Coronary artery (tissue), 2 donors: Measurements from ENCODE around the gene GOLGA6D.
A peak's percentile ranks its signal among the peaks of the same experiment; 100 is the strongest.
"Not testable (repeated sequence)": the region's sequence is repeated elsewhere in the genome, so short reads cannot be mapped to it uniquely, and the experiment has no call there.

ENCODE experiments used
- DNase-seq: peaks from one replicate; pipeline ENCODE4 v3.0.0-alpha.2; 2017; ENCODE audit warnings: low spot score
- H3K27ac ChIP-seq, 2 donors: fragments of 200-600 bp; sonication (generic); one replicate each; pipeline ENCODE4 v1.5.1; 2016 to 2019
- H3K4me3 ChIP-seq: fragments of 200-600 bp; sonication (generic); 2 replicates; pipeline ENCODE4 v1.5.1; 2016; ENCODE audit warnings: mild to moderate bottlenecking, moderate library complexity
- TF ChIP-seq, protein P1 (sequence below): fragments of 200-600 bp; sonication (generic); IDR thresholded peaks from one replicate; pipeline ENCODE4 v1.5.1; 2019; ENCODE audit warnings: antibody characterized with exemption

GOLGA6D gene

DNA sequence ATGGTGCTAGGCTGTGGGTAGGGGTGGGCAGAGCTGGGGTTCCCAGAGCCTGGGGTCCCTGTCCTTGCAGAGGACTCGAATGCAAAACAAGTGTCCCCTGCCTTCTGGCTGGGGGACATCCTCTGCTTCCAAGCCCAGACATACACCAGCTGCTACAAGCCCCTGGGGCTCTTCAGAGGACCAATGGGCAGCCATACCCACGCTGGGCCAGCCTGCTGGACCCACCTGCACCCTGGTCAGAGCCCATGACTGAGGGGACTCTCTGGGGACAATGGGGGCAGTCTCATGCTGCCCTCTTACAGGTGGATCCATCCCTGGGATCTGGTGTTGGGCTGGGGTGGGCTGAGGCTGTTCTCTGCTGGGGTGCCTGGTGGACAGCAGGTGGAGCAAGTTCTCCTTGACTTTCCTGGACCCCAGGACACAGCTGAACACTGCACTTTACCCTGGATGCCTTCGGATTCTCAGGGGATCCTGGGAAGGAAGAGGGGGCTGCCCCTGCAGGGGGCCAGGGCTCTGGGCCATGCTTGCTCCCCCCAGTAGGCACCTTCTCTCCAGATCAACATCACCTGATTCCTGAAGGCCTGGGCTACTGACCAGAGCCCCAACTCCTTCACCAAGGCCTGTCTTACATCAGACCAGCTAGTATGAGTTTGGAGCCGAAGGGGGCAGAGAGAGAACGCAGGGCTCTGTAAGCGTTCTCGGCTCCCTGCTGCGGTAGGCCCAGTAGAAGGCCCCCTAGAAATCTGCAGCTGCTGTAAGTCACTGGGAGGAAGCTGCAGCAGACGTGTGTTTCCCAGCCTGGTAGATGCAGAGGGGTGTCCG is 46.1 kb downstream of the GOLGA6D start:
- Histone ChIP-seq H3K27ac (no peak overlapping the region), H3K4me3 (no peak overlapping the region)
- TF ChIP-seq, protein P1, sequence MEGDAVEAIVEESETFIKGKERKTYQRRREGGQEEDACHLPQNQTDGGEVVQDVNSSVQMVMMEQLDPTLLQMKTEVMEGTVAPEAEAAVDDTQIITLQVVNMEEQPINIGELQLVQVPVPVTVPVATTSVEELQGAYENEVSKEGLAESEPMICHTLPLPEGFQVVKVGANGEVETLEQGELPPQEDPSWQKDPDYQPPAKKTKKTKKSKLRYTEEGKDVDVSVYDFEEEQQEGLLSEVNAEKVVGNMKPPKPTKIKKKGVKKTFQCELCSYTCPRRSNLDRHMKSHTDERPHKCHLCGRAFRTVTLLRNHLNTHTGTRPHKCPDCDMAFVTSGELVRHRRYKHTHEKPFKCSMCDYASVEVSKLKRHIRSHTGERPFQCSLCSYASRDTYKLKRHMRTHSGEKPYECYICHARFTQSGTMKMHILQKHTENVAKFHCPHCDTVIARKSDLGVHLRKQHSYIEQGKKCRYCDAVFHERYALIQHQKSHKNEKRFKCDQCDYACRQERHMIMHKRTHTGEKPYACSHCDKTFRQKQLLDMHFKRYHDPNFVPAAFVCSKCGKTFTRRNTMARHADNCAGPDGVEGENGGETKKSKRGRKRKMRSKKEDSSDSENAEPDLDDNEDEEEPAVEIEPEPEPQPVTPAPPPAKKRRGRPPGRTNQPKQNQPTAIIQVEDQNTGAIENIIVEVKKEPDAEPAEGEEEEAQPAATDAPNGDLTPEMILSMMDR, result no peak
- DNase-seq, result no peak

DNA sequence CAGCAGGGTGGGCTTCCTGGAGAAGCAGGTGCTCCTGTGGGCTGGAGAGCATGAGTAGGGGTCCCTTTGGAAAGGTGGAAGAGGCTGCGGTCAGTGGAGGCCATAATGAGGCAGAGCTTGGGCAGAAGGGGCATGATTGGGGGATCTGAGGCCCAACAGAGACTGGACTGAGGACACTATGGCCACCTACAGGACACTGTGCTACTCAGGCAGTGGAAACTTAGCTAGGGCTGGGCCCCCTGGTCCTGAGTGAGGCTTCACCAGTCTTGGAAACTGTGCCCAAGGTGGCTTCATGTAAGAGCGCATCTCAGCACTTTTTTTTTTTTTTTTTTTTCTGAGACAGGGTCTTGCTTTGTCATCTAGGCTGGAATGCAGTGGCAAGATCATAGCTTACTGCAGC is 46.9 kb downstream of the GOLGA6D start:
- TF ChIP-seq, protein P1, result no peak
- H3K27ac ChIP-seq, result no peak overlapping the region
- DNase-seq, result no peak
- no peak overlapping the region for H3K4me3 ChIP-seq

DNA sequence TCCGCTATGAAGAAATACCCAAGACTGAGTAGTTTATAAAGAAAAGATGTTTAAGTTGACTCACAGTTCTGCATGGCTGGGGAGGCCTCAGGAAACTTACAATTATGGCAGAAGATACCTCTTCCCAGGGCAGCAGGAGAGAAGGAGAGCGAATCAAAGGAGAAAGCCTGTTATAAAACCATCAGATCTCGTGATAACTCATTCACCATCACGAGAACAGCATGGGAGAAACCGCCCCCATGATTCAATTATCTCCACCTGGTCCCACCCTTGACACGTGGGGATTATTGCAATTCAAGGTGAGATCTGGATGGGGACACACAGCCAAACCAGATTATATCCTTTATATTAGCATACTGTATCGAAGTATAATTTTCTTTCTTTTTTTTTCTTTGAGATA is 49.5 kb downstream of the GOLGA6D start:
- DNase-seq, H3K27ac ChIP-seq, H3K4me3 ChIP-seq: not testable (repeated sequence)

DNA sequence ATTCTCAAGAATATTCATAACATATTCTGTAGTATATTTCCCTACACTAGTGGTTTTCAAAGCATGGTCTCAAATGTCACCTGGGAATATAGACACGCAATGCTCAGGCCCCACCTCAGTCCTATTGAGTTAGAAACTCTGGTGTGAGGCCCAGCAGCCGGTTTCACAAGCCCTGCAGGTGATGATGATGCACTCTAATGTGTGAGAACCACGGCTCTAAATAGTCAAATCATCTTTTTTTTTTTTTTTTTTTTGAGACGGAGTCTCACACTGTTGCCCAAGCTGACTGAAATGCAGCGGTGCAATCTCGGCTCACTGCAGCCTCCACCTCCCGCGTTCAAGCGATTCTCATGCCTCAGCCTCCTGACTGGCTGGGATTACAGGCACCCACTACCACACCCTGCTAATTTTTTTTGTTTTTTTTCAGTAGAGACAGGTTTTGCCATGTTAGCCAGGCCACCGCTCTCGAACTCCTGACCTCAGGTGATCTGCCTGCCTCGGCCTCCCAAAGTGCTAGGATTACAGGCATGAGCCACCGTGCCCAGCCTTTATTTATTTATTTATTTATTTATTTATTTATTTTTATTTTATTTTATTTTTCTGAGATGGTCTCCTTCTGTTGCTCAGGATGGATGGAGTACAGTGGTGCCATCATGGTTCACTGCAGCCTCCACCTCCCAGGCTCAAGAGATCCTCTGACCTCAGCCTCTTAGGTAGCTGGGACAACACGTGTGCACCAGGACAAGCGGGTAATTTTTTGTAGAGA is 51.2 kb downstream of the GOLGA6D start:
- not testable (repeated sequence) for DNase-seq, H3K27ac ChIP-seq

DNA sequence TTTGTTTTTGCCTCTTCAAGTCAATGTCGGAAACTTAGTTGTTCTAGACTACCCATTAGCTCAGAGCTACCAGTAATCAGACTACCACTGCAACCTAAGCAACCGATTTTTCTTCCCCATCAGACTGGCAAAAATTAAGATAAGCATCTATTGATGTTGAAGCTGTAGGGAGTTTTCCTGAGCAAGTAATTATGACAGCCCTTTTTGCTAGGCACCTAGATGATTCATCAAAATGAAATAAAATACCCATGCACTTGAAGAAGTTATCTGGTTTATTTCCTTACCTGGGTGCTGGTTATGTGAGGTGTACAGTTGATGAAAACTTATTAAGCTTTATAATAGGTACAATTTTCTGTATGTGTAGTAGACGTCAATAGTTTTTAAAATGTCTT is 52.7 kb downstream of the GOLGA6D start:
- DNase-seq, result no peak
- peak overlapping the region in 1 of 2 donors; percentile 79 for H3K27ac ChIP-seq

More for the DNA sequence above, 51.2 kb downstream of the GOLGA6D start:
- not testable (repeated sequence) for H3K4me3 ChIP-seq

DNA sequence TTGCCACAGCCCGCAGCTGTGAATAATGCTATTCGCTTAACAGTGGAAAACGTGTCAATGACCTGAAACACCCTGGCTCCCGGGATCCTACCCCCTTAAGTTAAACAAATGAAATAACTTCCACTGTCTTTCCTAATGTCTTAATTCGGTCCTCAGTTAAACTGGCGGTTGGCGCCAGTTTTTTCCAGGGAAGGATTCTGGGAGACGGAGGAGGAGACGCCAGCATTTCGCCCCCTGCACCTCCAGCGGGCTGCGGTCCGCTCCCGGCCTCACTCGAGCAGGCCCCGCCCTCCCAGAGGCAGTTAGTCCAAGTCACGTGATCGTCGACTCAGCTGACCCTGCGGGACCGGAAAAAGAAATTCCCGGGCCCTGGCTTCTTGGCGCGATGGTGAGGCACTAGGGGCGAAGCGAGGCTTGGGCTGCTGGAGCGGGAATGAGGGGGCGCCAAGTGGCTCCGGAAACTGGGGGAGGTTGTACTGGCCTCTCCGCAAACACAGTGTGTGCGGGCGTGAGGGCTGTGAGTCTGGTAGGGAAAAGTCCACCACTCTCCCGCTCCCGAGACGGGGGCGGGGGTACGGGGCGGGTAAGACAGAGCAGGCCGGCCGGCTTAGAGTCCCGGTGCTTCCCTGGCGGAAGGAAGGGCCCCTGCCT is 53.2 kb downstream of the GOLGA6D start, which contains the start of gene COMMD4:
Gene COMMD4, plus strand, starts transcription at position 359 of the 651 bp plus-strand sequence. Its CDS starts 27 bp downstream, at position 386.
- TF ChIP-seq, protein P1, result no peak
- H3K27ac ChIP-seq, result peak within 1 kb of the TSS; percentile 23 to 79
- DNase-seq, result peak; percentile 96
- peak within 1 kb of the TSS; percentile 96 for H3K4me3 ChIP-seq

More for the DNA sequence above, 52.7 kb downstream of the GOLGA6D start:
- TF ChIP-seq, protein P1, result no peak
- H3K4me3 ChIP-seq, result peak overlapping the region; percentile 96

DNA sequence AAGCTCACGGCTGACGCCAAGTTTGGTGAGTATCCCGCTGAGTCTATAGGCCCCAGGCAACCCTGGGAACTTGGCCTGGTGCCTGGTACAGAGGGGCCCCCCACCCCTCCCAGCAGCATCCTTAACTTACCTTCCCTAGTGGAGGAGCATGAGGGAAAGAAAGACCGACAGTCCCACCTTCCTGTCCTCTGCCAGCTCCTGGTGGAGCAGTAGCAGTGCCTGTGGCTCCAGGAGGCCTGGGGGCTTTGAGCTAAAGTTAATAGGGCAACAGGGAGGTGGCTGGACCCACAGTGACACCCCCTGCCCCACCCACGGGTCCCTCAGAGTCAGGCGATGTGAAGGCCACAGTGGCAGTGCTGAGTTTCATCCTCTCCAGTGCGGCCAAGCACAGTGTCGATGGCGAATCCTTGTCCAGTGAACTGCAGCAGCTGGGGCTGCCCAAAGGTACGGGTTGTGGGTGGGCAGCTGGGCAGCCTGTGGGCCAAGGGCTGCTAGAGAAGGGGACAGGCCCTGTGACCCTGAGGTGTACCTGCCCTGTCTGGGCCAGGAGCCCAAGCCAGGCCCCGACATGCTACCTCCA is 56.1 kb downstream of the GOLGA6D start:
- DNase-seq, result no peak
- Histone ChIP-seq H3K4me3 (no peak overlapping the region), H3K27ac (no peak overlapping the region)
- TF ChIP-seq, protein P1, result no peak
